HepG2 (cell line): Measurements from ENCODE around the gene TPX2. TPM values are rescaled to one million over a fixed set of nuclear protein-coding genes. Genes with fewer than 3 reads are reported as not detected.
A peak's percentile ranks its signal among the peaks of the same experiment; 100 is the strongest.

Source experiments
- CAMTA2 ChIP-seq: sonication (generic); formaldehyde crosslinking; IDR thresholded peaks from 2 replicates; pipeline ENCODE4 v1.4.0; 2020; ENCODE audit warnings: mild to moderate bottlenecking, missing genetic modification reagents, borderline replicate concordance
- CERS6 ChIP-seq: sonication (generic); formaldehyde crosslinking; IDR thresholded peaks from 2 replicates; pipeline ENCODE4 v1.5.0; 2020; ENCODE audit warnings: missing genetic modification reagents
- FOXK2 ChIP-seq: fragments of 450-650 bp; IDR thresholded peaks from 2 replicates; pipeline ENCODE4 v1.6.1; 2016
- FOXP4 ChIP-seq: sonication (generic); formaldehyde crosslinking; IDR thresholded peaks from 2 replicates; pipeline ENCODE4 v1.4.0; 2020; ENCODE audit warnings: missing genetic modification reagents
- HNF4G ChIP-seq, 2 experiments: sonication (generic) in 1 of 2; formaldehyde crosslinking in 1 of 2; IDR thresholded peaks; 2 replicates each; pipeline versions ENCODE4 v1.4.0 to v1.6.1; 2011 to 2020; ENCODE audit warnings: borderline replicate concordance in 2 of 2, low read depth in 2 of 2, mild to moderate bottlenecking in 2 of 2, low read length in 1 of 2, missing genetic modification reagents in 1 of 2, moderate library complexity in 1 of 2
- HNRNPK ChIP-seq: fragments of 200-400 bp; formaldehyde crosslinking; IDR thresholded peaks from 2 replicates; pipeline ENCODE4 v1.6.1; 2018; ENCODE audit warnings: low read length, low read depth, moderate library complexity, mild to moderate bottlenecking; ENCODE audit not compliant: poor library complexity, severe bottlenecking
- HNRNPLL ChIP-seq: fragments of 200-400 bp; formaldehyde crosslinking; IDR thresholded peaks from 2 replicates; pipeline ENCODE4 v1.6.1; 2017; ENCODE audit warnings: mild to moderate bottlenecking, low read depth, low read length; ENCODE audit not compliant: poor library complexity, severe bottlenecking
- IRF9 ChIP-seq: sonication (generic); formaldehyde crosslinking; IDR thresholded peaks from 2 replicates; pipeline ENCODE4 v1.8.0; 2022; ENCODE audit warnings: missing genetic modification reagents, mild to moderate bottlenecking, borderline replicate concordance
- LBX2 ChIP-seq: sonication (generic); formaldehyde crosslinking; IDR thresholded peaks from 2 replicates; pipeline ENCODE4 v1.5.0; 2020; ENCODE audit warnings: missing genetic modification reagents, mild to moderate bottlenecking, borderline replicate concordance
- PCBP1 ChIP-seq: fragments of 200-400 bp; formaldehyde crosslinking; IDR thresholded peaks from 2 replicates; pipeline ENCODE4 v1.6.1; 2017; ENCODE audit warnings: mild to moderate bottlenecking, low read depth, low read length, borderline replicate concordance
- RAD21 ChIP-seq: fragments of 450-650 bp; formaldehyde crosslinking; IDR thresholded peaks from 2 replicates; pipeline ENCODE4 v1.5.0; 2020; ENCODE audit warnings: mild to moderate bottlenecking
- TMF1 ChIP-seq: sonication (generic); formaldehyde crosslinking; IDR thresholded peaks from 2 replicates; pipeline ENCODE4 v1.8.1; 2022; ENCODE audit warnings: low read depth, missing genetic modification reagents
- XRCC5 ChIP-seq: fragments of 200-400 bp; formaldehyde crosslinking; optimal IDR thresholded peaks from 2 replicates; pipeline ENCODE3; 2017; ENCODE audit warnings: mild to moderate bottlenecking, low read length
- ZFP1 ChIP-seq: IDR thresholded peaks from 2 replicates; pipeline ENCODE4 v1.6.1; 2016
- ZFX ChIP-seq: sonication (generic); formaldehyde crosslinking; IDR thresholded peaks from 2 replicates; pipeline ENCODE4 v1.4.0; 2020; ENCODE audit warnings: mild to moderate bottlenecking, low read depth, missing genetic modification reagents, moderate library complexity
- ZNF275 ChIP-seq: sonication (generic); formaldehyde crosslinking; IDR thresholded peaks from 2 replicates; pipeline ENCODE4 v1.8.0; 2022; ENCODE audit warnings: missing genetic modification reagents, mild to moderate bottlenecking, inconsistent platforms, borderline replicate concordance
- ZNF335 ChIP-seq: sonication (generic); formaldehyde crosslinking; IDR thresholded peaks from 2 replicates; pipeline ENCODE4 v1.4.0; 2020; ENCODE audit warnings: missing genetic modification reagents
- ZNF652 ChIP-seq: IDR thresholded peaks from 2 replicates; pipeline ENCODE4 v1.6.1; 2016; ENCODE audit warnings: low read depth, borderline replicate concordance
- ZNF740 ChIP-seq: sonication (generic); formaldehyde crosslinking; IDR thresholded peaks from 2 replicates; pipeline ENCODE4 v1.4.0; 2020; ENCODE audit warnings: missing genetic modification reagents
- ZNF773 ChIP-seq: sonication (generic); formaldehyde crosslinking; IDR thresholded peaks from 2 replicates; pipeline ENCODE4 v1.4.0; 2020; ENCODE audit warnings: missing genetic modification reagents, borderline replicate concordance
- polyA plus RNA-seq, 8 experiments: library from polyadenylated mRNA; depleted of rRNA in 3 of 8; stranded (reverse) in 7 of 8; unstranded in 1 of 8; fragments of >200 nt; fragmentation: Illumina TruSeq in 4 of 8; extraction: Trizol in 4 of 8; gene quantifications; 2 replicates each; pipeline versions ENCODE4 v1.2.1 to v1.2.3, GENCODE V29; 2011 to 2016; ENCODE audit warnings: low read depth in 4 of 8, missing spikeins in 1 of 8, mixed read lengths in 1 of 8; ENCODE audit not compliant: insufficient read depth in 1 of 8
- total RNA-seq, 5 experiments: library from RNA; depleted of rRNA; stranded (reverse); fragments of >200 nt; fragmentation: Illumina TruSeq; extraction: Trizol; gene quantifications; 2 replicates each; pipeline ENCODE4 v1.2.3, GENCODE V29; 2016; ENCODE audit warnings: low read depth in 1 of 5

The TPX2 gene
- total and polyA plus RNA-seq, 2 of the 13 experiments (the other 11 are each of a cell fraction or from before 2014, with no cell fraction given): 34.3 to 124 TPM

GRCh38 chr20:31695849-31696804 is 43.0 kb upstream of the TPX2 start (continued):
- peak; percentile 99 for TF ChIP-seq IRF9 (CRISPR knock-in tag)
- TF ChIP-seq TMF1 (CRISPR knock-in tag): peak; percentile 58; the same call in 1 of the 2 replicates
- no peak for TF ChIP-seq CERS6 (CRISPR knock-in tag)
- TF ChIP-seq ZNF335 (CRISPR knock-in tag): peak; percentile 80; the same call in 1 of the 2 replicates
- peak; percentile 99 for TF ChIP-seq FOXP4 (CRISPR knock-in tag)
- peak; percentile 97 for TF ChIP-seq ZFP1 (CRISPR knock-in tag)
- peak; percentile 55 for TF ChIP-seq RAD21
- peak; percentile 73; the same call in 1 of the 2 replicates for TF ChIP-seq ZNF740 (CRISPR knock-in tag)
- TF ChIP-seq ZNF773 (CRISPR knock-in tag): no peak
- TF ChIP-seq HNRNPK: no peak
- peak; percentile 88; the same call in 1 of the 2 replicates for TF ChIP-seq ZNF275 (CRISPR knock-in tag)
- TF ChIP-seq FOXK2: peak; percentile 92
- peak; percentile 99 for TF ChIP-seq HNF4G (IDR thresholded peaks at IDR 0.05; ENCODE audit: borderline replicate concordance, low read depth, low read length)
- TF ChIP-seq HNF4G (CRISPR knock-in tag; IDR thresholded peaks at IDR 0.05; ENCODE audit: borderline replicate concordance, low read depth): peak; percentile 100
- TF ChIP-seq CAMTA2: peak; percentile 64; the same call in 1 of the 2 replicates
- peak; percentile 63; the same call in 1 of the 2 replicates for TF ChIP-seq ZFX (CRISPR knock-in tag)
- TF ChIP-seq ZNF652 (CRISPR knock-in tag): peak; percentile 76; the same call in 1 of the 2 replicates
- no peak for TF ChIP-seq LBX2 (CRISPR knock-in tag)
- no peak for TF ChIP-seq PCBP1
- TF ChIP-seq HNRNPLL: no peak
- TF ChIP-seq XRCC5: peak; percentile 91
